ENCODE data around the gene BCL10.

- peak in 2 of 3 experiments; percentile 48 to 64; a peak in 3 of 4 replicates for TF ChIP-seq CTCF (IDR thresholded peaks at IDR 0.05; ENCODE audit: control extremely low read depth in 1 of 3, insufficient read depth in 1 of 3, low read depth in 1 of 3, low read length in 3 of 3)
- TF ChIP-seq, protein P1, sequence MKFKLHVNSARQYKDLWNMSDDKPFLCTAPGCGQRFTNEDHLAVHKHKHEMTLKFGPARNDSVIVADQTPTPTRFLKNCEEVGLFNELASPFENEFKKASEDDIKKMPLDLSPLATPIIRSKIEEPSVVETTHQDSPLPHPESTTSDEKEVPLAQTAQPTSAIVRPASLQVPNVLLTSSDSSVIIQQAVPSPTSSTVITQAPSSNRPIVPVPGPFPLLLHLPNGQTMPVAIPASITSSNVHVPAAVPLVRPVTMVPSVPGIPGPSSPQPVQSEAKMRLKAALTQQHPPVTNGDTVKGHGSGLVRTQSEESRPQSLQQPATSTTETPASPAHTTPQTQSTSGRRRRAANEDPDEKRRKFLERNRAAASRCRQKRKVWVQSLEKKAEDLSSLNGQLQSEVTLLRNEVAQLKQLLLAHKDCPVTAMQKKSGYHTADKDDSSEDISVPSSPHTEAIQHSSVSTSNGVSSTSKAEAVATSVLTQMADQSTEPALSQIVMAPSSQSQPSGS (IDR thresholded peaks at IDR 0.05; ENCODE audit: low read length) = no peak
- no peak for TF ChIP-seq POU5F1 (IDR thresholded peaks at IDR 0.05; ENCODE audit: low read depth, low read length)
- TF ChIP-seq SIX5 (IDR thresholded peaks at IDR 0.05; ENCODE audit: low read depth, low read length) = no peak
- no peak for TF ChIP-seq CHD2 (IDR thresholded peaks at IDR 0.05; ENCODE audit: low read length)
These were observed 36.2 kb downstream of the BCL10 start for GRCh38 chr1:85240174-85240601.

Data from H1 (cell line).